Measurements from ENCODE around the gene SEMA4G. TPM values are rescaled to one million over a fixed set of nuclear protein-coding genes. Genes with fewer than 3 reads are reported as not detected.

SEMA4G gene
- total and polyA plus RNA-seq, 2 of the 13 experiments (the other 11 are each of a cell fraction or from before 2014, with no cell fraction given), result 46.2 to 207 TPM

DNA sequence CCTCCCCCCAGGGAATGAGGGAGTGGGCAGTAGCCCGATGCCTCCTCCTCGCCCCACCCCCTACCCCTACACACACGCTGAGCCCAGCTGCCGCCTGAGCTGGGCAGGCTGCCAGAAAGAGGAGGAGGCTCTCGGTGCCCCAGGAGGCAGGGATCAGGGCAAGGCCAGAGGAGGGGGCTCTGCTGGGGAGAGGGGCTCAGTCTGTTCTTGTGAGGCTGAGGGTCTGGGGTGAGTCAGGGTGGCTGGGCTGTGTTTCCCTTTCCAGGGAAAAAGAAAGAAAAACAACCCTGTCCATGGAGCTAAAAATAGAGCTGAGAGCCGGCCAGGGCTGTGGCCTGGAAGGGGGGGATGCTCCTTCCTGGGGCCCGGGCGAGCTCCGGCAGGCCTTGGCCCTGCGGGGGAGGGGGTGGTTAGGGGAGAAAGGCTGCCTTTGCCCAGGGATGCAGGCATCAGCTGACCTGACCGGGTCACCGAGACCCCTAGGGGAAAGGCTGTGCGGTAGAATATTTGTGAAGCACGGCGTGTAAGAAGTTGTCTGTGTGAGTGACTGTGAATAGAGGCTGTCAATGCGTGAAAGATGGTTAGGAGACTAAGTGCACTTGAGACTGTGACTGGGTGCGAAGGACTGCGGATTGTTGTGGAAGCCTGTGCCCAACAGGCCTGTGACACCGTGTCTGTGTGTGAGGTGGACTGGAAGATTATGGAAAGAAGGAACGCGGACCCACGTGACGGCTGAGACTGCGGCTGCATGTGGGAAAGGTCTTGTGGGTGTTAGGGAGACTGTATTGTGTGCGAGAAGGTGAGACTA lies 29.1 kb downstream of the SEMA4G start (continued):
- TF ChIP-seq, protein P1, sequence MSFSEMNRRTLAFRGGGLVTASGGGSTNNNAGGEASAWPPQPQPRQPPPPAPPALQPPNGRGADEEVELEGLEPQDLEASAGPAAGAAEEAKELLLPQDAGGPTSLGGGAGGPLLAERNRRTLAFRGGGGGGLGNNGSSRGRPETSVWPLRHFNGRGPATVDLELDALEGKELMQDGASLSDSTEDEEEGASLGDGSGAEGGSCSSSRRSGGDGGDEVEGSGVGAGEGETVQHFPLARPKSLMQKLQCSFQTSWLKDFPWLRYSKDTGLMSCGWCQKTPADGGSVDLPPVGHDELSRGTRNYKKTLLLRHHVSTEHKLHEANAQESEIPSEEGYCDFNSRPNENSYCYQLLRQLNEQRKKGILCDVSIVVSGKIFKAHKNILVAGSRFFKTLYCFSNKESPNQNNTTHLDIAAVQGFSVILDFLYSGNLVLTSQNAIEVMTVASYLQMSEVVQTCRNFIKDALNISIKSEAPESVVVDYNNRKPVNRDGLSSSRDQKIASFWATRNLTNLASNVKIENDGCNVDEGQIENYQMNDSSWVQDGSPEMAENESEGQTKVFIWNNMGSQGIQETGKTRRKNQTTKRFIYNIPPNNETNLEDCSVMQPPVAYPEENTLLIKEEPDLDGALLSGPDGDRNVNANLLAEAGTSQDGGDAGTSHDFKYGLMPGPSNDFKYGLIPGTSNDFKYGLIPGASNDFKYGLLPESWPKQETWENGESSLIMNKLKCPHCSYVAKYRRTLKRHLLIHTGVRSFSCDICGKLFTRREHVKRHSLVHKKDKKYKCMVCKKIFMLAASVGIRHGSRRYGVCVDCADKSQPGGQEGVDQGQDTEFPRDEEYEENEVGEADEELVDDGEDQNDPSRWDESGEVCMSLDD (CRISPR knock-in tag; IDR thresholded peaks at IDR 0.05; ENCODE audit: borderline replicate concordance), result no peak
- TF ChIP-seq ZNF333 (CRISPR knock-in tag; IDR thresholded peaks at IDR 0.05; ENCODE audit: borderline replicate concordance) (no peak), ZFP62 (CRISPR knock-in tag; IDR thresholded peaks at IDR 0.05) (no peak), ZNF615 (CRISPR knock-in tag; IDR thresholded peaks at IDR 0.05; ENCODE audit: borderline replicate concordance) (no peak), ZNF3 (CRISPR knock-in tag; IDR thresholded peaks at IDR 0.05) (no peak), PAWR (CRISPR knock-in tag; IDR thresholded peaks at IDR 0.05; ENCODE audit: borderline replicate concordance) (no peak), SALL2 (CRISPR knock-in tag; IDR thresholded peaks at IDR 0.05) (no peak), SKI (IDR thresholded peaks at IDR 0.05; ENCODE audit: partially characterized antibody) (no peak), ASH2L (IDR thresholded peaks at IDR 0.05; ENCODE audit: insufficient read length, low read depth, low read length) (no peak), STAG1 (CRISPR knock-in tag; IDR thresholded peaks at IDR 0.05) (no peak), ZNF501 (CRISPR knock-in tag; IDR thresholded peaks at IDR 0.05) (no peak; the same call in 1 of the 2 replicates), SIN3B (IDR thresholded peaks at IDR 0.05; ENCODE audit: low read length) (no peak), SRSF4 (IDR thresholded peaks at IDR 0.05; ENCODE audit: low read depth, low read length, poor library complexity, severe bottlenecking) (no peak), ZNF136 (CRISPR knock-in tag; IDR thresholded peaks at IDR 0.05; ENCODE audit: low read depth) (no peak), RXRA (CRISPR knock-in tag; IDR thresholded peaks at IDR 0.05) (no peak), ZNF619 (CRISPR knock-in tag; IDR thresholded peaks at IDR 0.05) (no peak), DR1 (CRISPR knock-in tag; IDR thresholded peaks at IDR 0.05) (no peak; the same call in 1 of the 2 replicates)
- TF ChIP-seq, protein P2, sequence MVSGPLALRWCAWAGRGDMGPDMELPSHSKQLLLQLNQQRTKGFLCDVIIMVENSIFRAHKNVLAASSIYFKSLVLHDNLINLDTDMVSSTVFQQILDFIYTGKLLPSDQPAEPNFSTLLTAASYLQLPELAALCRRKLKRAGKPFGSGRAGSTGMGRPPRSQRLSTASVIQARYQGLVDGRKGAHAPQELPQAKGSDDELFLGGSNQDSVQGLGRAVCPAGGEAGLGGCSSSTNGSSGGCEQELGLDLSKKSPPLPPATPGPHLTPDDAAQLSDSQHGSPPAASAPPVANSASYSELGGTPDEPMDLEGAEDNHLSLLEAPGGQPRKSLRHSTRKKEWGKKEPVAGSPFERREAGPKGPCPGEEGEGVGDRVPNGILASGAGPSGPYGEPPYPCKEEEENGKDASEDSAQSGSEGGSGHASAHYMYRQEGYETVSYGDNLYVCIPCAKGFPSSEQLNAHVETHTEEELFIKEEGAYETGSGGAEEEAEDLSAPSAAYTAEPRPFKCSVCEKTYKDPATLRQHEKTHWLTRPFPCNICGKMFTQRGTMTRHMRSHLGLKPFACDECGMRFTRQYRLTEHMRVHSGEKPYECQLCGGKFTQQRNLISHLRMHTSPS (CRISPR knock-in tag; IDR thresholded peaks at IDR 0.05; ENCODE audit: low read depth), result peak; percentile 71
- TF ChIP-seq, protein P3, sequence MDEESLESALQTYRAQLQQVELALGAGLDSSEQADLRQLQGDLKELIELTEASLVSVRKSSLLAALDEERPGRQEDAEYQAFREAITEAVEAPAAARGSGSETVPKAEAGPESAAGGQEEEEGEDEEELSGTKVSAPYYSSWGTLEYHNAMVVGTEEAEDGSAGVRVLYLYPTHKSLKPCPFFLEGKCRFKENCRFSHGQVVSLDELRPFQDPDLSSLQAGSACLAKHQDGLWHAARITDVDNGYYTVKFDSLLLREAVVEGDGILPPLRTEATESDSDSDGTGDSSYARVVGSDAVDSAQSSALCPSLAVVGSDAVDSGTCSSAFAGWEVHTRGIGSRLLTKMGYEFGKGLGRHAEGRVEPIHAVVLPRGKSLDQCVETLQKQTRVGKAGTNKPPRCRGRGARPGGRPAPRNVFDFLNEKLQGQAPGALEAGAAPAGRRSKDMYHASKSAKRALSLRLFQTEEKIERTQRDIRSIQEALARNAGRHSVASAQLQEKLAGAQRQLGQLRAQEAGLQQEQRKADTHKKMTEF (CRISPR knock-in tag; IDR thresholded peaks at IDR 0.05), result no peak; the same call in 1 of the 2 replicates
- TF ChIP-seq, protein P4, sequence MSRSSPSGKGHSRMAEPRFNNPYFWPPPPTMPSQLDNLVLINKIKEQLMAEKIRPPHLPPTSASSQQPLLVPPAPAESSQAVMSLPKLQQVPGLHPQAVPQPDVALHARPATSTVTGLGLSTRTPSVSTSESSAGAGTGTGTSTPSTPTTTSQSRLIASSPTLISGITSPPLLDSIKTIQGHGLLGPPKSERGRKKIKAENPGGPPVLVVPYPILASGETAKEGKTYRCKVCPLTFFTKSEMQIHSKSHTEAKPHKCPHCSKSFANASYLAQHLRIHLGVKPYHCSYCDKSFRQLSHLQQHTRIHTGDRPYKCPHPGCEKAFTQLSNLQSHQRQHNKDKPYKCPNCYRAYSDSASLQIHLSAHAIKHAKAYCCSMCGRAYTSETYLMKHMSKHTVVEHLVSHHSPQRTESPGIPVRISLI (CRISPR knock-in tag; IDR thresholded peaks at IDR 0.05; ENCODE audit: borderline replicate concordance), result no peak
- TF ChIP-seq, protein P5, sequence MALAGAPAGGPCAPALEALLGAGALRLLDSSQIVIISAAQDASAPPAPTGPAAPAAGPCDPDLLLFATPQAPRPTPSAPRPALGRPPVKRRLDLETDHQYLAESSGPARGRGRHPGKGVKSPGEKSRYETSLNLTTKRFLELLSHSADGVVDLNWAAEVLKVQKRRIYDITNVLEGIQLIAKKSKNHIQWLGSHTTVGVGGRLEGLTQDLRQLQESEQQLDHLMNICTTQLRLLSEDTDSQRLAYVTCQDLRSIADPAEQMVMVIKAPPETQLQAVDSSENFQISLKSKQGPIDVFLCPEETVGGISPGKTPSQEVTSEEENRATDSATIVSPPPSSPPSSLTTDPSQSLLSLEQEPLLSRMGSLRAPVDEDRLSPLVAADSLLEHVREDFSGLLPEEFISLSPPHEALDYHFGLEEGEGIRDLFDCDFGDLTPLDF (CRISPR knock-in tag; IDR thresholded peaks at IDR 0.05), result no peak
